SK-N-SH (cell line): ENCODE data around the gene CDC45.

Experiments
- CHD2 ChIP-seq: fragments of 150-350 bp; IDR thresholded peaks from 2 replicates; pipeline ENCODE4 v1.6.1; 2018; ENCODE audit warnings: low read length; ENCODE audit not compliant: partially characterized antibody
- EP300 ChIP-seq, 2 experiments: IDR thresholded peaks; 2 replicates each; pipeline versions ENCODE4 v1.4.0 to v1.6.1; 2012; ENCODE audit warnings: borderline replicate concordance in 1 of 2, low read depth in 1 of 2, low read length in 1 of 2
- FOSL2 ChIP-seq: IDR thresholded peaks from 2 replicates; pipeline ENCODE4 v1.4.0; 2012; ENCODE audit warnings: low read depth, mild to moderate bottlenecking, moderate library complexity, borderline replicate concordance
- FOXM1 ChIP-seq: IDR thresholded peaks from 2 replicates; pipeline ENCODE4 v1.4.0; 2012; ENCODE audit warnings: low read depth, mild to moderate bottlenecking
- GABPA ChIP-seq: IDR thresholded peaks from 2 replicates; pipeline ENCODE4 v1.4.0; 2012; ENCODE audit warnings: low read depth, mild to moderate bottlenecking
- TAF1 ChIP-seq: IDR thresholded peaks from 2 replicates; pipeline ENCODE4 v1.6.1; 2012; ENCODE audit warnings: low read depth, mild to moderate bottlenecking, low read length, moderate library complexity, borderline replicate concordance
- TCF12 ChIP-seq: IDR thresholded peaks from 2 replicates; pipeline ENCODE4 v1.4.0; 2012
- TF ChIP-seq, protein P1 (sequence below): IDR thresholded peaks from 2 replicates; pipeline ENCODE4 v1.4.0; 2012; ENCODE audit warnings: low read depth
- TF ChIP-seq, protein P2 (sequence below): fragments of 200-600 bp; sonication (generic); IDR thresholded peaks from 2 replicates; pipeline ENCODE4 v1.6.1; 2017; ENCODE audit warnings: antibody characterized with exemption, mild to moderate bottlenecking, moderate library complexity

DNA sequence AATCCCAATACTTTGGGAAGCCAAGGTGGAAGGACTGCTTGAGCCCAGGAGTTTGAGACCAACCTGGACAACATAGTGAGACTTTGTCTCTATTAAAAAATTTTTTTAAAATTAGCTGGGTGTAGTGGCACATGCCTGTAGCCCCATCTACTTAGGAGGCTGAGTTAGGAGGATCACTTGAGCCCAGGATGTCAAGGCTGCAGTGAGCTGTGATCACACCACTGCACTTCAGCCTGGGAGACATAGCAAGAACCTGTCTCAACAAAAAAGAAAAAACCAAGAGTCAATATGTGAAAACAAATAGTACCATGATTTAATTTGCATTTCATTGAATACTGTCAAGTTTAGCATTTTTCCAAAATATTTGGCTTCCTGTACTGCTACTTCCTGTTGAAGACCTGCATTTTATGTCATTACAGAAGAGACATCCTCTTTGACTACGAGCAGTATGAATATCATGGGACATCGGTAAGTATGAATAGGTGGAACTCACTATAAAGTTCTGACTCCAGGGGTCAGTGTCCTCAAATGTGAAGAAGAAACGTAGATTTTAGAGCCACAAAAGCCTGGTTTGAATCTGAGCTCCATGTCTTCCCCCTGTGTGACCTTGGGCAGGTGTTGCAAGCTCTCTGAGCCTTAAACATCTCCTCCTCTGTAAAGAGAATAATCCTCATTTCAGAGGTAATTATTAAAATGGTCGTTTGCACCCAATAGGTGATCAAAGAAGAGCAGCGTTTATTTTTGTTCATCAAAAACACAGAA is 16.0 kb downstream of the CDC45 start:
- TF ChIP-seq GABPA (no peak), FOXM1 (no peak), CHD2 (no peak), EP300 (IDR thresholded peaks at IDR 0.05; ENCODE audit: borderline replicate concordance in 1 of 2, low read depth in 1 of 2, low read length in 1 of 2) (no peak), TAF1 (no peak), TCF12 (no peak), FOSL2 (no peak)
- TF ChIP-seq, protein P1, sequence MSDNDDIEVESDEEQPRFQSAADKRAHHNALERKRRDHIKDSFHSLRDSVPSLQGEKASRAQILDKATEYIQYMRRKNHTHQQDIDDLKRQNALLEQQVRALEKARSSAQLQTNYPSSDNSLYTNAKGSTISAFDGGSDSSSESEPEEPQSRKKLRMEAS: no peak
- TF ChIP-seq, protein P2, sequence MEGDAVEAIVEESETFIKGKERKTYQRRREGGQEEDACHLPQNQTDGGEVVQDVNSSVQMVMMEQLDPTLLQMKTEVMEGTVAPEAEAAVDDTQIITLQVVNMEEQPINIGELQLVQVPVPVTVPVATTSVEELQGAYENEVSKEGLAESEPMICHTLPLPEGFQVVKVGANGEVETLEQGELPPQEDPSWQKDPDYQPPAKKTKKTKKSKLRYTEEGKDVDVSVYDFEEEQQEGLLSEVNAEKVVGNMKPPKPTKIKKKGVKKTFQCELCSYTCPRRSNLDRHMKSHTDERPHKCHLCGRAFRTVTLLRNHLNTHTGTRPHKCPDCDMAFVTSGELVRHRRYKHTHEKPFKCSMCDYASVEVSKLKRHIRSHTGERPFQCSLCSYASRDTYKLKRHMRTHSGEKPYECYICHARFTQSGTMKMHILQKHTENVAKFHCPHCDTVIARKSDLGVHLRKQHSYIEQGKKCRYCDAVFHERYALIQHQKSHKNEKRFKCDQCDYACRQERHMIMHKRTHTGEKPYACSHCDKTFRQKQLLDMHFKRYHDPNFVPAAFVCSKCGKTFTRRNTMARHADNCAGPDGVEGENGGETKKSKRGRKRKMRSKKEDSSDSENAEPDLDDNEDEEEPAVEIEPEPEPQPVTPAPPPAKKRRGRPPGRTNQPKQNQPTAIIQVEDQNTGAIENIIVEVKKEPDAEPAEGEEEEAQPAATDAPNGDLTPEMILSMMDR: peak; percentile 42
